Measurements from ENCODE around the gene SLC46A3. TPM values are rescaled to one million over a fixed set of nuclear protein-coding genes. Genes with fewer than 3 reads are reported as not detected.

Gene SLC46A3
- total and polyA plus RNA-seq, 10 of the 15 experiments (the other 5 are each of a cell fraction or from before 2014, with no cell fraction given), result 2.9 to 15.6 (median 9.4) TPM

DNA sequence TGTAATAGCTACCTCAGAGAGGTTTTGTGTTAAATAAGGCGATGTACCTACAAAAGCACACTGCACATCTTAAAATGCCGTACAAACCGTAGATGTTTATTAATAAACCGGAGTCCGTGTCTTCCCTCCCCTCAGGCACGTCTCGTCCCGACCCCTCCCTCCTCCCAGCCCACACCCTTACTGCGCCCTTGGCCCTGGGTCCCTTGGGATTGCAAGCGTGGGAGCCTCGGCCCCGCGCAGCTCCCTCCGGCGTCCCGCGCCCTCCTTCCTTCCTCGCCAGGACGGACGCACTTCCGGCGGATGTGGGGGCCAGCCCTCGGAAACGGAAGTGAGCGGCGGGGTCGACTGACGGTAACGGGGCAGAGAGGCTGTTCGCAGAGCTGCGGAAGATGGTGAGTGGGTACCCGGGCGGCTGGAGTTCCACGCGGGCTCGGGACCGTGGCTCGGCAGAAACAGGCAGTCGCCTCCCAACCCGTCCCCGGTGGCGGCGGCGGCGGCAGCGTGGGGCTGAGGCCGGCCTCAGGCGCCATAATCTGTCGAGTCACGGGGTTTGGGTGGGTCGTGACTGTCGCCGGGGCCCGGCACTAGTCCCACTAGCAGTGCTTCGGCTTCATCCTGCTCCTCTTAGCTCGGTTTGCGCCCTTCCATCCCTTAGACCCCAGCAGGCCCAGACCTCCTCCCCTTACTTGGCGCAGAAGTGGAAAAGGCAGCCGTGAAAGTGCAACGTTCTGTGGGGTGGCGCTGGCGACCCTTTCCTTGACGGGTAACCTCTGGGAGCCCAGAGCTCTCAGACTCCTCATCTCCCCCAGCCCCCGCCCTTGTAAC, 59.8 kb downstream of the SLC46A3 start, which contains the start of gene POMP (continued):
- TF ChIP-seq, protein P1, sequence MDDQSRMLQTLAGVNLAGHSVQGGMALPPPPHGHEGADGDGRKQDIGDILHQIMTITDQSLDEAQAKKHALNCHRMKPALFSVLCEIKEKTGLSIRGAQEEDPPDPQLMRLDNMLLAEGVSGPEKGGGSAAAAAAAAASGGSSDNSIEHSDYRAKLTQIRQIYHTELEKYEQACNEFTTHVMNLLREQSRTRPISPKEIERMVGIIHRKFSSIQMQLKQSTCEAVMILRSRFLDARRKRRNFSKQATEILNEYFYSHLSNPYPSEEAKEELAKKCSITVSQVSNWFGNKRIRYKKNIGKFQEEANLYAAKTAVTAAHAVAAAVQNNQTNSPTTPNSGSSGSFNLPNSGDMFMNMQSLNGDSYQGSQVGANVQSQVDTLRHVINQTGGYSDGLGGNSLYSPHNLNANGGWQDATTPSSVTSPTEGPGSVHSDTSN (IDR thresholded peaks at IDR 0.05; ENCODE audit: insufficient replicate concordance, low read depth, low read length), result no peak
- TF ChIP-seq ZNF384 (IDR thresholded peaks at IDR 0.05; ENCODE audit: borderline replicate concordance, low read depth, low read length) (no peak), CREM (IDR thresholded peaks at IDR 0.05; ENCODE audit: low read depth) (peak; percentile 90), KAT2A (conservative IDR thresholded peaks at IDR 0.05; ENCODE audit: control insufficient read depth, low read depth, low read length) (no peak), CEBPB (IDR thresholded peaks at IDR 0.05; ENCODE audit: borderline replicate concordance in 1 of 2, low read depth in 2 of 2, low read length in 2 of 2) (no peak), ATF7 (IDR thresholded peaks at IDR 0.05; ENCODE audit: low read depth) (peak; percentile 50), NFYB (IDR thresholded peaks at IDR 0.05; ENCODE audit: insufficient read depth, low read depth, low read length) (no peak), CREB1 (IDR thresholded peaks at IDR 0.05; ENCODE audit: low read depth) (peak; percentile 80; the same call in 1 of the 2 replicates), KLF5 (IDR thresholded peaks at IDR 0.05; ENCODE audit: partially characterized antibody) (peak; percentile 67), NFYA (IDR thresholded peaks at IDR 0.05; ENCODE audit: borderline replicate concordance, low read depth, low read length) (no peak), BHLHE40 (IDR thresholded peaks at IDR 0.05; ENCODE audit: borderline replicate concordance in 1 of 2, low read depth in 2 of 2, low read length in 1 of 2) (peak; percentile 64 to 77; a peak in 3 of 4 replicates), ETV6 (conservative IDR thresholded peaks at IDR 0.05 in 1 of 2, IDR thresholded peaks at IDR 0.05 in 1 of 2; ENCODE audit: borderline replicate concordance in 1 of 2, low read depth in 1 of 2) (peak in 1 of 2 experiments; percentile 100; a peak in 2 of 4 replicates), RAD51 (IDR thresholded peaks at IDR 0.05) (peak; percentile 15; the same call in 1 of the 2 replicates), SMAD1 (IDR thresholded peaks at IDR 0.05; ENCODE audit: low read depth, partially characterized antibody) (peak; percentile 59), KDM1A (IDR thresholded peaks at IDR 0.05; ENCODE audit: borderline replicate concordance) (no peak), PML (IDR thresholded peaks at IDR 0.05; ENCODE audit: low read length) (peak; percentile 90), MYC (IDR thresholded peaks at IDR 0.05; ENCODE audit: insufficient read depth, insufficient read length, insufficient replicate concordance, low read length, severe bottlenecking) (no peak)
- TF ChIP-seq, protein P2, sequence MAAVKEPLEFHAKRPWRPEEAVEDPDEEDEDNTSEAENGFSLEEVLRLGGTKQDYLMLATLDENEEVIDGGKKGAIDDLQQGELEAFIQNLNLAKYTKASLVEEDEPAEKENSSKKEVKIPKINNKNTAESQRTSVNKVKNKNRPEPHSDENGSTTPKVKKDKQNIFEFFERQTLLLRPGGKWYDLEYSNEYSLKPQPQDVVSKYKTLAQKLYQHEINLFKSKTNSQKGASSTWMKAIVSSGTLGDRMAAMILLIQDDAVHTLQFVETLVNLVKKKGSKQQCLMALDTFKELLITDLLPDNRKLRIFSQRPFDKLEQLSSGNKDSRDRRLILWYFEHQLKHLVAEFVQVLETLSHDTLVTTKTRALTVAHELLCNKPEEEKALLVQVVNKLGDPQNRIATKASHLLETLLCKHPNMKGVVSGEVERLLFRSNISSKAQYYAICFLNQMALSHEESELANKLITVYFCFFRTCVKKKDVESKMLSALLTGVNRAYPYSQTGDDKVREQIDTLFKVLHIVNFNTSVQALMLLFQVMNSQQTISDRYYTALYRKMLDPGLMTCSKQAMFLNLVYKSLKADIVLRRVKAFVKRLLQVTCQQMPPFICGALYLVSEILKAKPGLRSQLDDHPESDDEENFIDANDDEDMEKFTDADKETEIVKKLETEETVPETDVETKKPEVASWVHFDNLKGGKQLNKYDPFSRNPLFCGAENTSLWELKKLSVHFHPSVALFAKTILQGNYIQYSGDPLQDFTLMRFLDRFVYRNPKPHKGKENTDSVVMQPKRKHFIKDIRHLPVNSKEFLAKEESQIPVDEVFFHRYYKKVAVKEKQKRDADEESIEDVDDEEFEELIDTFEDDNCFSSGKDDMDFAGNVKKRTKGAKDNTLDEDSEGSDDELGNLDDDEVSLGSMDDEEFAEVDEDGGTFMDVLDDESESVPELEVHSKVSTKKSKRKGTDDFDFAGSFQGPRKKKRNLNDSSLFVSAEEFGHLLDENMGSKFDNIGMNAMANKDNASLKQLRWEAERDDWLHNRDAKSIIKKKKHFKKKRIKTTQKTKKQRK (IDR thresholded peaks at IDR 0.05; ENCODE audit: low read depth, low read length), result no peak
- TF ChIP-seq, protein P3, sequence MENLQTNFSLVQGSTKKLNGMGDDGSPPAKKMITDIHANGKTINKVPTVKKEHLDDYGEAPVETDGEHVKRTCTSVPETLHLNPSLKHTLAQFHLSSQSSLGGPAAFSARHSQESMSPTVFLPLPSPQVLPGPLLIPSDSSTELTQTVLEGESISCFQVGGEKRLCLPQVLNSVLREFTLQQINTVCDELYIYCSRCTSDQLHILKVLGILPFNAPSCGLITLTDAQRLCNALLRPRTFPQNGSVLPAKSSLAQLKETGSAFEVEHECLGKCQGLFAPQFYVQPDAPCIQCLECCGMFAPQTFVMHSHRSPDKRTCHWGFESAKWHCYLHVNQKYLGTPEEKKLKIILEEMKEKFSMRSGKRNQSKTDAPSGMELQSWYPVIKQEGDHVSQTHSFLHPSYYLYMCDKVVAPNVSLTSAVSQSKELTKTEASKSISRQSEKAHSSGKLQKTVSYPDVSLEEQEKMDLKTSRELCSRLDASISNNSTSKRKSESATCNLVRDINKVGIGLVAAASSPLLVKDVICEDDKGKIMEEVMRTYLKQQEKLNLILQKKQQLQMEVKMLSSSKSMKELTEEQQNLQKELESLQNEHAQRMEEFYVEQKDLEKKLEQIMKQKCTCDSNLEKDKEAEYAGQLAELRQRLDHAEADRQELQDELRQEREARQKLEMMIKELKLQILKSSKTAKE (IDR thresholded peaks at IDR 0.05; ENCODE audit: low read depth, poor library complexity, severe bottlenecking), result no peak
- TF ChIP-seq, protein P4, sequence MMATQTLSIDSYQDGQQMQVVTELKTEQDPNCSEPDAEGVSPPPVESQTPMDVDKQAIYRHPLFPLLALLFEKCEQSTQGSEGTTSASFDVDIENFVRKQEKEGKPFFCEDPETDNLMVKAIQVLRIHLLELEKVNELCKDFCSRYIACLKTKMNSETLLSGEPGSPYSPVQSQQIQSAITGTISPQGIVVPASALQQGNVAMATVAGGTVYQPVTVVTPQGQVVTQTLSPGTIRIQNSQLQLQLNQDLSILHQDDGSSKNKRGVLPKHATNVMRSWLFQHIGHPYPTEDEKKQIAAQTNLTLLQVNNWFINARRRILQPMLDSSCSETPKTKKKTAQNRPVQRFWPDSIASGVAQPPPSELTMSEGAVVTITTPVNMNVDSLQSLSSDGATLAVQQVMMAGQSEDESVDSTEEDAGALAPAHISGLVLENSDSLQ (IDR thresholded peaks at IDR 0.05), result peak; percentile 72

Data from GM12878 (cell line).